HG03521 (cell line): ENCODE data around the gene ST6GALNAC2.
"Not testable (repeated sequence)": the region's sequence is repeated elsewhere in the genome, so short reads cannot be mapped to it uniquely, and the experiment has no call there.

Experiments
- ATAC-seq: cut with Tn5 transposase; IDR thresholded peaks from one replicate; pipeline ENCODE4 v1.9.1; 2021; ENCODE audit warnings: mild to moderate bottlenecking, moderate library complexity; ENCODE audit not compliant: unreplicated experiment

Gene ST6GALNAC2

DNA sequence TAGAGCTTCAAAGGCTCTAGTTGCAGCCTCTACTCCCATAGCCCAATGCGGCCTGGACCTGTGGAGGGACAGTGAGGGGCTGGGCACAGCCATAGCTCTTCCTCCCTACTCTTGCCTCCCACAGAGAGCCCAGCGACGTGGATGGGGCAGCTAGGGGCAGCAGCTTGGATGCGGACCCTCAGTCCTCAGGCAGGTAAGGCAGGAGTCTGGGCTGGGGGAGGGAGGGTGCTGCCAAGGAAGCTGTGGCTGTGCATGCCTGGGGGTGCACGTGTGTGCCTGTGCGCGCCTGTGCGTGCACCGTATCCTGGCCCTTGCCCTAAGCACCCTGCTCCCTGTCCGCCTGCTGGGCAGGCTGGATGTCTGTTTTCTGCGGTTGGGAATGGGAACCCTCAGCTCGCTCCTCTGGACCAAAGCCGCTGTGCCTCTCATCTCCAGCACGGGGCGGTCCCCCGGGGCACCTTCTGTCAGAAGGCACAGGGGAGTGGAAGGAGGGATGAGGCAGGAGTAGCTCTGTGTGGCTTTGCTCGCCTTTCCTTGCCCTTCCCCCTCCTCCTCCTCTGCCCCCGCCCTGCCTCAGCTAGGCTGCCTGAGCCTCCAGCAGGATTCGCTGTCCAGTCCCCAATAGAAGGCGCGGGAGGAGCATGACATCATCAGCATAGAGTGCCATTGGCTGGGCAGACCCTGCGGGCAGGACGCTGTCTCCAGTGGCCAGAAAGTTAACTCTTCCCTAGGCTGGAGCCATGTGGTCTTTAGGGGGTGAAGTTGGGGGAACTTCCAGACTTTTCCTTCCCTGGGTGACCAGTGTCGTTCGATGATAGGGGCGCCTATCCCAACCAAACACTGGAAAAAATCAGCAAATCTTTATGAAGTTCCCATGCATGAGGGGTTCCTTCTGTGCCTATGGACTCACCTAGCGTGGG, 45.0 kb downstream of the ST6GALNAC2 start:
- ATAC-seq, result no peak

DNA sequence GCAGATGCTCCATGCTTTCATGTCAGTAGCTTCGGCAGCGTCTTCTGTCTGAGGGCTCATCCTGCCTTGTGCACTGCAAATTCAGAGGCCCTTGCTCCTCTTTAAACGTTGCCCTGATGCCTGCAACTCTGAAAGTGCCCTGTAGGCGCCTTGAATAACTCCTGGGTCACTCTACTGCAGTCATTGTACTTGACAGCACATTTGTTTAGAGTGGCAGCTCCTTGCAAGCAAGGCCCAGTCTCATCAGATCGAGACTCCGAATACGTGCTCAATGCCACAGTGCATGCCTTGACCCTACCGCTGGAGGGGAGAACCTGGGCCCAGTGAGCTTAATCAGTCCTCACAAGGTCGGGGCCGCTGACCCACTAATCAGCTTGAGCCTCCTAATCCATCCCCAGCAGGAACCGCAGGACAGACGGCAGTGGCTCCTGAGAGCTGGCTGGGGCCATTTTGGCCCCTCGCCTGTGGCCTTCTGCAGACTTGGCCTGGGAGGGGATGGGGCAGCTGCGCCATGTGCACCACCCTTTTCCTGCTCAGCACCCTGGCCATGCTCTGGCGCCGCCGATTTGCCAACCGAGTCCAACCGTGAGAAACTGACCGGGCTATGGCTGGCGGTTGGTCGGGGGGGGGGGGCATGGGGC, 45.9 kb downstream of the ST6GALNAC2 start, which contains the start of gene PRCD:
PRCD (plus strand) TSS at position 414 of the 641 bp plus-strand sequence; CDS start at position 512, 98 bp downstream.
- no peak for ATAC-seq

DNA sequence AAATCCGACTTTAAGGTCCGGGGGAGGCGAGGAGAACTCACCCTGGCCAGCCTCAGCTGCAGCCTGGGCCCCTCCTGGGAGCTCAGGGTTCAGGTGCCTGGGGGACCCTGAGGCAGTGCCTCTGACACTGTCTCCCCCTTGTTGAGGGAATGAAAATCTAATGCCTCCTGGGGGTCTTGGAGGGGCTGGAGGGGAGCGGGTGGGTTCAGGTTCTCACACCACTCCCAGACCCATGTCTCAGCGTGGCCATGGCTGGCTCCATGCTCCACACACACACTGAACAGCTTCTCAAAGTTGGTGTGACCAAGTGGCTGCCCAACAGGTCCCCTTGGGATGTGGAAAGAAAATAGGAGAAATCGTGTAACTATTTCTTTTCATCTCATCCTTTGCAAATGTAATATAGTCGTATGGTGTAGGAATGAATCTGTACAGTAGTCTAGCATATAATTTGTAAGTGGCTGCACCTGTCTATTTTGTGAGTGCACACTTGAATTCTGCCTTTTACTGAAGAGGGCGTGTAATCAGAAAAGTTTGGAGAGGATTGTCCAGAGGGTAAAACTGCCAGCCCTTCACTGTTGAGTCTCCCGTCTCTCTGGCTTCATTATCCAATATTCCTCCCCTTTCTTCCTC, 46.6 kb downstream of the ST6GALNAC2 start:
- ATAC-seq, result no peak

DNA sequence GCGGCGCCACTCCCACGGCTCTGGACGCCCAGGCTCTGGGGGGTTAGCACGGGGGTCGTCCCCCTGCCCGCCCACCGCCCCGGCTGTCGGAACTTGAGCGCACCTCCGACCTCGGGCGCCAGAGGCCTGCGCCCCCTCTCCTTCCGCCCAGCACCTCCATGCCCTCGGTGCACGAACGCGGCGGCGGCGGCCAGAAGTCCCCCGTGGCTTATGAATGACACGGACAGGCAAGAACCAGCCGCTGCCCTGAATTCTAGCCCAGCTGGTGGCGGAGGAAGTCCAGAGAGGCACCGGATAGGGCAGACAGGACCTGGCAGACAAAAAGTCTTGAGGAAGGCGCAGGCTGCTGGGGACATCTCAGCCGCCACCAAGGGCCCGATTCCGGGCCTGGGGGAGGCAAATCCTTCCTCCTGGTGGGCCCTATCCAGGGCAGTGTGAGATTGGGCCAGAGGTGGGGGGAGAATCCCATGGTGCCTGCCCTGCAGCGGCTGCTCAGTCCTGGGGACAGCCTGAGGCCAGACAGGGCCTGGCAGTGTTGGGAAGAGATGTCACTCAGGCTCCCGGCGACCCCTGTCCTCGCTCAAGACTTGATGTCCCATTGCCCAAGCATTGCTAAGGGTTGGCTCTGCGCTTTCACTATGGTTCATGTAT, 47.3 kb downstream of the ST6GALNAC2 start:
- ATAC-seq, result no peak

DNA sequence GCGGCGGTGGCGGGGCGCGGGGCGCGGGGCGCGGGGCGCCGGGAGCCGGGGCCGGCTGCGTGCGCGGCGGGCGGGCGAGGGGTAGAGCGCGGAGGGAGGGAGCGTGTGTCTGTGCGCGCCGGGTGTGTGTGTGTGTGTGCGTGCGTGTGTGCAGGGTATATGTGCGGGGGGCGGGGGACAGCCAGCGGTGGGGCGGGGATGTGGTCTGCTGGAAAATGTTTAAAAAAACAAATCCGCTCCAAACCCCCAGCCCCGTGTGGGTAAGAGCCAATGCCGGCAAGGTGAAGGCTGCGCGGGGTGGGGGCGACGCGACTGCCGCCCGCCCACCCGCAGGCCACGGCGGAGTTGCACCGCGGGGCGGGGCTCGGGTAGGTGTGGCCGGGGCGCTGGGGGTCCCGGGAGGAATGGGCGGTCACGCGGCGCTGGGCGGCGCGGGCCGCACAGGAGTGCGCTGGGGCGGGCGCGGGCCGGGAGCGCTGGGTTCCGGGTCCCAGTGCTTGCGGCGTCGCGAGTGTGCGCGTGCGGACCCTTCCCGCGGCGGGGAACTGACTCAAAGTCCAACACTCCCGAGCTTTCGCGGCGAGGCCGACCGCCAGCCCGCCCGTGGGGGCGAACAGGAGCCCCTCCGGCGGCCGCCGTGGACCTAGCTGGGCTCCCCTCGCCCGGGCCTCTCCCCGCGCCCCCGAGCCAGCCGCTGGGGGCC, 47.9 kb downstream of the ST6GALNAC2 start, which contains the start of gene CYGB:
CYGB (minus strand) TSS at position 132 of the 703 bp plus-strand sequence. CDS start 167 bp downstream, outside the sequence.
- no peak for ATAC-seq

DNA sequence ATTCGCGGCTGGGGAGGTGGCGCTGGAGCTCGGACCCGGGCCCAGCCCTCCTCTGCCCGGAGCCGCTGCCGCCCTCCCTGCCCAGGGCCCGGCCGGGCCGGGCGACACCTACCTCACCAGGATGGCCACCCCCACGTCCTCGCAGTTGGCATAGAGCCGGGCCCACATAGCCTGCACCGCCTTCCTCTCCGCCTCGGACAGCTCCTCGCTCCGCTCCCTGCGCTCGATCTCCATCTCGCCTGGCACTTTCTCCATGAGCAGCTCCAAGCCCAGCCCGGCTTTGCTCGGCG, 48.4 kb downstream of the ST6GALNAC2 start:
- no peak for ATAC-seq

DNA sequence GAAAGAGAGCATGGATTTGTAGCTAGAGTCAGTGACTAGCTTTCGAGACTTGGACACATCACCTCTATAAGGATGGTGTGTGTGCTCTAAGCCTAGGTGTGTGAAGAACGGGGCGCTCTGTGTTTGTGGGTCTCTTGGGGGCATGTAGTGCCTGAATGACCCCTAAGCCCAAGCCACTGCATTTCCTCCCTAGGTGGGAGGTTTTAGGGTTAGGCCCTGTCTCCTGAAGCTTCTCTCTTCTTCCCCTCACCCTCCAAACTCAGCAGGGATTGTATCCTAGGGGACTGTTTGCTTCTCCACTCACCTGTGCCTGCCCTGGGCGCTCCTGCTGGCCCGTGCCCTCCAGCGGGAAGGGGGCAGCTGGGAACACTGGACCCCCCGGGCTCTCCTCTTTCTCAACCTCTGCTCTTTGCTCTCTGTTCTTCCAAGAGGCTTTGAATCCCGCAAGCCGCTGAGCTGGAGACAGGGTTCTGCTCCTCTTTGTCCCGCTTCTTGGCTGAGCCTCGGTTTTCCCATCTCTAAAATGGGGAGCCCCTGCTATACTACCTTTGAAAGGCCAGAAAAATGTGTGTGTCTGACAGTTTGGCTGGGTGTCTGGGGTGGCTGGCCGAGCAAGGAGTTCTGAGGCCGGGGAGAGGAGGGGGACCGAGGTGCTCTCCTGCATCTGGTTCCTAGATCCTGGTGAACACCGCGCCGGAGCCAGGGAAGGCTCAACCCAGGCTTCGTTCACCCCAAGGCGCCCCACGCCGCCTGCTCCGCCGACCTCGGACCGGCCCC, 49.0 kb downstream of the ST6GALNAC2 start:
- ATAC-seq, result no peak

DNA sequence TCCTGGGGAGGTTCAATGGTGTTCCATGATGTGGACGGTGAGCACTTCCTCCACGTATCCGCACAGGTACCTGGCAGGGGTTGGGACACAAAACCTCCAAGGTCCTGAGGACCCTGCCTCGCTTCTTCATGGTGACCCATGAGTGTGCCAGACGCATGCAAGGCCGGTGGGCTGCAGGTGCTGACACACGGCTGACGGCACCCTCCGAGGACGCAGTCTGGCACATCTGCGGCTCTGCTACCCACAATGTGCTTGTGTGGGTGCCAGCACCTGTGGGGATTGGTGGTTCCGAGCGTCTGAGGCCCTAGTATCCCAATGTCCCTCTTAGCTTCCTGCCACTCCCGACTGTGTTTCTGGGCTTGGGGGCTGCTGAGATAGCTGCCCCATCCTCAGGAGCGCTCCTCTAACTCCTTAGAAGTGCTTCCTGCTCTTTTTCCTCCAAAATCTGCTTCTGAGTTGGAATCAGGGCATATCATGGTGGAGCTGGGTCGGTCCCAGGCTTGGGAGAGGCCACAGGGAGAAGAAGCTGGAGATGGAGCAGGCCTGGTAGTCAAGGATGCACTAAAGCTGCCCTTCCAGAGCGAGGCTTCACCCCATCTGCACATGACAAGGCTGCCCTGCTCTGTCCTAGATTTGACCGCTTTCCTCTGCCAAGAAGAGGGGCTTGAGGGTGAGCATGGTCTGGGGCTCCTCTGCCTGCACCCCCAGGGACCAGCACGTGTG, 49.7 kb downstream of the ST6GALNAC2 start:
- no peak for ATAC-seq

DNA sequence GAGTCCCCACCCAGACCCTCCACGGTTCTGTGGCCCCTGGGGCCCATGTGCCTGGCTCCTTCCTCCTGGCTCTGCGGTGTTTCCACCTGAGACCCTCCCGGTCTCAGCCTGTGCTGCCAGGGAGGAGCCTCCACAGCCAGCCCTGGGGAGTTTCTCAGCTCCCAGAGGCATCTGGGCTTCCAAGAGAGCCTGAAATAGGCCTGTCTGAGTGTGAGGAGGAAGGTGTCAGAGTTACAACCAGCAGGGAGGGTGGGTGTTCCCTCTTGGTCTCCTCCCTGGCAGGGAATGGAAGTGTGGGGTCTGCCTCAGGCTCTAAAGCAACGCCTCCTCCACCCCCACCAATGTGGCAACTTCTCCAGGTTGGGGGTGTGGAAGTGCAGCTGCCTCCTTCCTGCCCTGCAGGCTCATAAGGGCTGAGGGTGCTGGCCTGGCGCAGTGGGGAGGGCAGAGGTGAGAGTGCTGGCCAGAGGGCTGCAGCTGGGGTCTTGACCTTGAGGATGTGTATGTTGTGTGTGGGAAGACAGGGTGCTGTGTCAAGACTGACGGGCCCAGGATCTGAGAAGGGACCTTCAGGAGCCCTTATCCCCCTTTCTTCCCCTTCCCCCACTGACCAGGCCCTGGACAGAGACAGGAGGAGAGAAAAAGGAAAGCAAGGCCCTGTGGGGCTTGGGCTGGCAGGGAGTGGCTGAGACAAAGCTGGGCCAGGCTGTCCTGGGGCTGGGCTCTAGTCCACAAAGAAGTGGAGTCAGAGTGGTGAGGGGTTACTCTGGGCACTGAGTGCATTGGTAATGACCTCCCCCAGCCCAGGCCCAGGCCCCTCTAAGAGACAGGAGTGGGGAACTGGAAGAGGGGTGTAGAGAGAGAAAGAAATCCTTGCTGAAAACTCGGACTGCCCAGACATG, 50.6 kb downstream of the ST6GALNAC2 start:
- ATAC-seq, result no peak

DNA sequence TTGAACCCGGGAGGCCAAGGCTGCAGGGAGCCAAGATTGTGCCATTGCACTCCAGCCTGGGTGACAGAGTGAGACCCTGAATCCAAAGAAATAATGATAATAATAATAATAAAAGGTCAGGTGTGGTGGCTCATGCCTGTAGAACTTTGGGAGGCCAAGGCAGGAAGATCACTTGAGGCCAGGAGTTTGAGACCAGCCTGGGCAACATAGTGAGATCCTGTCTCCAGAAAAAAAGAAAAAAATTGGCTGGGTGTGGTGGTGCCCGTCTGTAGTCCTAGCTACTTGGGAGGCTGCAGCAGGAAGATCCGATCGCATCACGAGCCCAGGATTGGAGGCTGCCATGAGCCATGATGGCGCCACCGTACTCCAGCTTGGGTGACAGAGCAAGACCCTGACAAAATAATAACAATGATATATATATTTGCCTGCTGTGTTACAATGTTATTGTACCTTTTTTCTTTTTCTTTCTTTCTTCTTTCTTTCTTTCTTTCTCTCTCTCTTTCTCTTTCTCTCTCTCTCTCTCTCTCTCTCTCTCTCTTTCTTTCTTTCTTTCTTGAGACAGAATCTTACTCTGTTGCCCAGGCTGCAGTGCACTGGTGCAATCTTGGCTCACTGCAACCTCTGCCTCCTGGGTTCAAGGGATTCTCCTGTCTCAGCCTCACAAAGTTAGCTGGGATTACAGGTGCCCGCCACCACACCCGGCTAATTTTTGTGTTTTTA, 51.9 kb downstream of the ST6GALNAC2 start:
- not testable (repeated sequence) for ATAC-seq

DNA sequence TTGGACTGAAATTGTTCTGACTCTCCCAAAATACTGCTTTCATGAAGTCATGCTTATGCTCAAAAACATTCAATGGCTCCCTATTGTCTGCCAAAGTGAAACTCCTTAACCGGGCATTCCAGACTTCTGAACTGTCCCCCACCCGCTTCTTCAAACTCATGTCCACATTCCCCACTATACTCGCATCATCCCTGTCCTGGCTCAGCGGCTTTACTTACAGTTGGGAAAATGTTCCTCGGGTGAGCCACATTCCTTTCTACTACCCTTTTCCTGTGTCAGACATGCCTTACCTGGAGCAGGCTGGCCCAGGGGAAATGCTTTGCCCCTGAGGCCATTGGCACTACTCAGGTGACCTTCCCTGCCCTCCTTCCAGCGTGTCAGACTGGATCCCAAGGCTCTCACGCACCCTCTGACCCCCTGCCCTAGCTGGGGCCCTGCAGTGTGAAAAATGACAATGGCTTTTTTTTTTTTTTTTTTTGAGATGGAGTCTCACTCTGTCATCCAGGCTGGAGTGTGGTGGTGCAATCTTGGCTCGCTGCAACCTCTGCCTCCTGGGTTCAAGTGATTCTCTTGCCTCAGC, 53.5 kb downstream of the ST6GALNAC2 start:
- no peak for ATAC-seq

DNA sequence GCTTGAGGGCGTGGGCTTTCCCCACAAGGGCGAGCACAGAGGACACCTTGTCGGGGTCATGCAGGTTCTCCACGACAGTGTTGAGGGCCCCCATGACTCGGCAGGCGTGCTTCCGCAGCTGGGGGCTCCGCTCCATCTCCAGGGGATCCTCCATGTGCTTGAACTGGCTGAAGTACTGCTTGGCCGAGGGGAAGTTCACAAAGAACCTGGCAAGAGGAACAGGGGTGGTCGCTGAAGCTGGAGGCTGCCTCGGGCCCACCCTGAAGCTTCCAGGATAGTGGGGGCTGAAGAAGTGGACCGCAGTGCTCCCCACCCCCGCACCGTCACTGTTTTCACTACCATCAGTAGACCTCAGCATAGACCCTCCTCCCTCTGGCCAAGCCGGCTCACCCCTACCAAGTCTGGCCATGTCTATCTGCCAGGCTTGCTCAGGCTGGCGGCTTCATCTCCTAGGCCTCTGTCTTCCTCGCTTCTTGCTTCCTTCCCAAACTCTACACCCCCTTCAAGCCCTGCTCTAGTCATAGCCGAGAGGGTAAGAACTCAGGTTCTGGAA, 54.1 kb downstream of the ST6GALNAC2 start:
- ATAC-seq, result no peak

DNA sequence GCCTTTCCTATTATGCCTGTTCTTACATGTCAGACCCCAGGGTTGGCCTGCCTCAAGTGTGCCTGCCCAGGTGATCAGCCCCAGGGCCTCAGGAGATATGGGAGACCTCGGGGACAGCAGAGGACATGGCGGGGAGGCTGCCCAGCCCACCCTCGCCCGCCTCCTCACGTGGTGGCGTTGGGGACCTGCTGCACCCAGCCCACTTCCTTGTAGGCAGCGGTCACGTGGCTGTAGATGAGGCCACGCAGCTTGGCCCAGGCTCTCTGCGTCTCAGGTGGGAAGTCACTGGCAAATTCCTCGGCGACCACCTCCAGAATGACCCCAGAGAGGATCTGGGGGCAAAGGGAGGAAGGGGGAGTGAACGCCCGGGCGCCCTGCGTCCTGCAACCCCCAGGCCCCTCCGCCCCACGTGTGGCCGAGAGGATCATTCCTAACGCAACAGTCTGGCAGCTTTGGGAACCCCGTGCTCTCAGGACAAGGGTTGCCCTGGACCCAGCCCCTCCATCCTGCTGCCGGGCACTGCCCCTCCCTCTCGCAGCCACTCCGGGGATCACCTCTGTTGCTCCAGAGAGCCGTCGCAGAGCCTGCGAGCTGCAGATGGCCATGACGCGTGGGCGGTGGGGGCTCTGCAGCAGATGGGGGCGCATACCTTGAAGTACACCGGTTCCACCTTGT, 54.7 kb downstream of the ST6GALNAC2 start:
- ATAC-seq, result no peak

DNA sequence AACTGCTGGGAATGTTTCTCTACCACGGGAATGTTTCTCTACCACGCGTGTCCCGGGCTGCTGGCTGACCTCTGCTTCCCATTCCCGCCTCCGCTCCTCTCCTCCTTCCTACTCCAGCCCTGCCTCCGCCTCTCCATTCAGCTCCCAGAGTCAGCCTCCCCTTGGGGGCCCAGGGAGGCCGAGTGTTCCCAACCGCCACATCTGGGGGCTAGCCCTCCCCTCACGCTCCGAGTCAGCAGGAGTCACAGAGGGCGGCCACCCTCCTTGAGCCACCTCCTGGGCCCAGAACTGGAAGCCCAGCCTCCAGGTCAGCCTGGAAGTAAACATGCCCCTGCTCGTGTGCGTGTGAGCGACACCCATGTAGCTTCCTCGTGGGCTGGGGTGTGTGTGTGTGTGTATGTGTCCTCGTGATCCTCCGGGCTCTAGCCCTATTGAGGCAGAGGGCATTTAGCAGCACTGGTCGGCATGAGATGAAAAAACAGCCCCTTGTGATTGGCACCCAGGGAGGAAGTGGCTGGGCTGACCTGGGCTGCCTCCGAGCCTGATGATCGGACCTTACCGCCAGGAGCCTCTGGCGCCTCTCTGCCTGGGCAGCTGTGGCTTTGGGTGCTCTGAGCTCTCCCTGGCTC, 55.5 kb downstream of the ST6GALNAC2 start:
- no peak for ATAC-seq

DNA sequence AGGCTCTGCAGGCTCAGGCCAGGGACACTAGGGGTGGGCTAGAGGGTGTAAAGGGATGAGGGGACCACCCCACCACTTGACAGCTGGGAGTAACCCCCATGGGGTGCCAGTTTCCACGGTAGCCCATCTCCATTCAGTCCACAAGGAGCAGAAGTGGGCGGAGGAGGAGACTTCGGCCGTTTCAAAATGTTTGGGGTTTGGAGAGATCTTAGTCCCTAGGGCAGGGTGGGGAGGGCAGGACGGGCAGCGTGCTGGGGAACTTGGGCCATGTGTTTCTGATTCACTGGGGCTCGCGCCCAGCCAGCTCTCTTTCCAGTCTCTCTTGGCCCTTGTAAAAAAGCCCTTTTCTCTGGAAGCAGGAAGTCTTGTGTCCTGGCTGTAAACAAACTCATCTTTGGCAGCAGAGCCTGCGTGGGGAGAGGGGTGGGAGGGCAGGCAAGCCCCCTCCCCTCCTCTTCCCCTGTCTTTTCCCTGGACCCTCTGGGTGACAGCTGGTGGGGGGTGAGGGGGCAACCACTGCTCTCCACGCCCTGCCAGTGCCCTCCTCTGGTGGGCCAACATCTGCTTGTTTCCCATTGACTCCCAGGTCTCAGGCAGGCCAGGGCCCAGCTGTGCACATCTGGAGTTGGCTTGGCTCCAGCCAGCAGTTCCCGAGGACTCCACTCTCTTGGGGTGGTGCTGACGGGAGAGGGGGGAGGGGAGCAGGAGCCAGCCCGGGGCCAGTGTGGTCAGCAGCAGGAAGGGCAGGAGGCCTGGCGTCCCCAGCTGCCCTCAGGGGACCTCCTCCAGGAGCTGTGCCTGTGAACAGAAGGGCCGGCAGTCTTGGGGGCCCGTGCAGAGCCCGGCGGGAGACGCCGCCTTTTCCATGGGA, 56.2 kb downstream of the ST6GALNAC2 start:
- ATAC-seq, result no peak
